ENCODE data around the gene SLAMF9.

The SLAMF9 gene

DNA sequence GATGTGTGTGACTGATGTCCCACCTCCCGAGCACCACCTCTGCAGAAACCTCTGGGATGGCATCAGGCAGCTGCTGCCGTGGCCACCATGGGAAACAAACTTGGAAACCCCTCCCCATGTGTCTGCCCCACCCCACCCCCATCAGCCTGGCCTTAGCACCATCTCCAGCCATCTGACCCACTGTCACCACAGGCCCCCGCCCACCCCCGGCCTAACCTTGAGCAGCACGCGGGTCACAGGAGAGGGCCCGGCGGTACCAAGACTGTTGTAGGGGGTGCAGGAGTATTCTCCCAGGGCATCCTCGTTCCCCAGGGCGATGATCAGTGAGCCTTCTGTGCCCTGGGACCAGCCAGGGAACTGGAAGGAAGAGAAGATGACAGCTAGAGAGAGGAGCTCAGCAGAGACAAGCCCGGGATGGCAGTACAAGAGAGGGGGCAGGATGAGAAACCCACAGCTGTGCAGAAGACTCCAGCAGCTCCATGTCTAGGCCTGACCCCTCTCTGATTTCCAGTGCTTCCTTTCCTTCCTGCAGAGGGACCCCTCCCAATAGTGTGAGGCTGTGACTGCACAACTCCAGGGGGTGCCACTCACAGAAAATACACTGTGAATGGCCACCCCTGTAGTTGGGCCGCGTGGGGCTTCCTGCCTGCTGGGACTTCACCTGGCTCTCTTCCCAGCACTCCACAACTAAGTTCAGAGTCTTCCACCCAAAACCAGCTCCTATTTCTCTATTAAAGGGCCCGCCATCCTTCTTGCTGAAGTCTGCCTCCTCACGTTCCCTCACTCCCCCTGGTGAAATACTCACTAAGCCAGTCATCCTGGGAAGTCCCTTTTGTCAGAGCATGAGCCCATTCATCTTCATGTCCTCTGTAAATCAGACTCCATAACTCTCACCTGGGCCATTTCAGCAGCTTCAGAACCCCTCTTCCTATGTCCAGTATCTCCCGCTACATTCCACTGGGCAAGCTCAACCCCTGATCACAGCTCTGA is 21.4 kb downstream of the SLAMF9 start:
- DNase-seq (ENCODE audit: low spot score), result no peak

GRCh38 chr1:159931795-159932173 is 22.3 kb downstream of the SLAMF9 start:
- DNase-seq (ENCODE audit: low spot score), result no peak

GRCh38 chr1:159931101-159931794 is 22.8 kb downstream of the SLAMF9 start:
- DNase-seq (ENCODE audit: low spot score), result no peak

GRCh38 chr1:159930634-159931033 is 23.4 kb downstream of the SLAMF9 start:
- no peak for DNase-seq (ENCODE audit: low spot score)

DNA sequence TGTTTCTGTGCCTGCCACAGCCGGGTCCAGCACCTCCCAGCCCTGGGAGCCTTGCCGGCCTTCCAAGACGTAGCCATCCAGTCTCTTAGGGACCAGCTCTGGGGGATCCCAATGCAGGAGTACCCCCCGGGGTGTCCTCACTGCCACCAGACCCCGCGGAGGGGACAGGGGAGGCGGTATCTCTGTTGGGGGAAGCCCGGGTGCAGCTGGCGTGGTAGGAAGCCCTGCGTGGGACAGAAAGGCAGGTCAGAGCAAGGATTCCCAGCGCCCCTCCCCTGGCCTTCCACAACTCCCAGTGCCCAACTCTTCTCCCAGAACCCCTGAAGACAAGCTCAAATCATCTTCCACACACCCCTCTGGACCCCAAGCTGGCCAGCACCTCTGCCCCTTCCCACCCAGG is 23.8 kb downstream of the SLAMF9 start:
- no peak for DNase-seq (ENCODE audit: low spot score)

GRCh38 chr1:159929155-159930051 is 24.6 kb downstream of the SLAMF9 start:
- DNase-seq (ENCODE audit: low spot score), result no peak

DNA sequence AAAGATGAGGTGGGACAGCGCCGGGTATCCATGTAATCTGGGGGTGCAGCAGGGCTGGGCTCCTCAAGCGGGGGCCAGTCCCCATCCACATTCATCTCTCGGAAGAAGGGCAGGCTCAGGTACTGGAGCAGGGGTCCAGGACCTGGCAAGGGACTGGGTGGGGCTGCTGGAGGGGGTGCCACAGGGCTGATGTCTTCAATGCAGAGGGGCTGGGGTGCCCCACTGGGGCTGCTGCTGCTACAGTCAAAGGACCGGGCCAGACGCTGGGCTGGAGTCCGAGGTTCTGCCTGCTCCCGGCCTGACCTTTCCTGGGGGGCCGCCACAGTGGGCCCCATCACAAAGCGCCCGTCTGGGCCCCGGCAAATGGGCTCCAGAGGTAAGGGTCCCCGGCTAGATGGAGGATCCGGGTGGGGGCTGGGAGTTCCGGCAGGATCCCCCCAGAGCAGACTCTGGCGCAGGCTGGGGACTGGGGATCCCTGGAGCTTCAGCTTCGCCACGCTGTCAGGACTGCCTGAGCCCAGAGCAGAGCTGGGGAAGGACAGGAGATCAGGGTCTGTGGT is 25.5 kb downstream of the SLAMF9 start:
- DNase-seq (ENCODE audit: low spot score), result no peak

GRCh38 chr1:159927849-159928431 is 26.1 kb downstream of the SLAMF9 start:
- DNase-seq (ENCODE audit: low spot score), result no peak

DNA sequence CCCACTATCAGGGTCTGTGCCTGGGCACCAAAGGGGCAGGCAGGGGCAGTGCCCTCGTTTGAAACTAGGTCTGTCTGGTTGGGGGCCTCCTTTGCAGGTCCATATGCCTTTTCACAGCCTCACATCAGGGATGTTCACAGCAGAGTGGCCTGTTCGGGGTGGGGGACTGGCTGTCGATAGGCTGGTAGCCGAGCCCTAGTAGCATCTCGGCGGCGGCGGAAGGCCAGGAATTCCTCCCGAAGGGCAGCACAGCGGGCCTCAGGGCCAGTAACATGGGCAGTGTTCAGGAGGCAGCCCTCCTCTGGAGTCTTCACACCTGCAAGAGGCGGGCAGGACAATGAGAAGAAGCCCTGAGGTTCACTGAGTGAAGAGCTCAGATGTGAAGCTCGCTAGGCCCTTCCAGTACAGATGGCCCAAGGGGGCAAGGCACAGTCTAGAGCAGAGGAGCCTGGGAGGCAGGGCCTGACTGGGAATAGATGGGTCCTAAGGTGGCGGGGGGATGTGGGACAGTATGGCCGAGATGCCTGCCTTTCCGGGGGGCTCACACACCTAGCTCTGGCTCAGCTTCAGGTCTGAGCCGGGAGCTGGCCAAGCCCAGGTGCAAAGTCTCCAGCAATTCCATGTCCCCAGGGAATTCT is 26.7 kb downstream of the SLAMF9 start:
- DNase-seq (ENCODE audit: low spot score), result no peak

GRCh38 chr1:159925719-159926078 is 28.3 kb downstream of the SLAMF9 start:
- DNase-seq (ENCODE audit: low spot score), result peak; percentile 44

- peak; percentile 86 for DNase-seq (ENCODE audit: low spot score)
Observed at GRCh38 chr1:159924791-159925718, 29.0 kb downstream of the SLAMF9 start, which contains the start of gene TAGLN2. Gene TAGLN2, minus strand, starts transcription at chr1:159925507. Its CDS starts 4,998 bp downstream, at chr1:159920509.

DNA sequence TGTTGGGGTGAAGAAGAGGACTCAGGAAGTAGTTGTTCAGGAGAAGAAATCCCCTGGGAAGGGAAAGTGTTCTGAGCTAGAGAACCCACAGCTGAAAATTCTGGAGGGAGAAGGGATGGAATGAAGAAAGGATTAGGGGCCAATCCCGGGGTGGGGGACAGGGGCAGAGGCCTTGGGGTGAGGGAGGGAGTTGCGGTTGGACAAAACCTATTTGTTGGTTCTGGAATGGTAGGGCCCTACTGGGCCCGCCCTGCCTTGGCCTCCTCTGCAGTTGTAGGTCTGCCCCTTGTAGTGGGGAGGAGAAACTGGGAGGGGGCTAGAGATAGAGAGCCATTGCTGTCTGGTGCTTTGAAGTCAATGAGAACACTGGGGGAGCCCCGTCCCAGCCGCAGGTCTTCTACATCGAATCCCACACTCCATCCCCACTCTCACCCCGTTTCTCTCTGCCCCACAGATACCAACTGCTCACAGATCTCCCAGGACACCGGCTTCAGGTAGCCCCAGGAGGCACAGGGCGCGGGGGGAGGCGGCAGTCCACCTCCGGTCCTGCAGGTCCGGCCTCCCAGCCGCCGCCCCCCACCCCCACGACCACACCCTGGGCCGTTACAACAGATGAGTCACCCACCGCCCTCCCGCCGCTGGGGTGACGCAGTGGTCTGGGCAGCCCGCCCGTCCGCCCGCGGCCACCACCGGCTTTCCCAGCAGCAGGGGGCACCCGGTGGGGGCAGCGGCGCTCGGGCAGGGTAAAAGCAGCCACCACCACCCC is 29.8 kb downstream of the SLAMF9 start:
- peak; percentile 85 for DNase-seq (ENCODE audit: low spot score)

GRCh38 chr1:159923203-159924024 is 30.6 kb downstream of the SLAMF9 start:
- DNase-seq (ENCODE audit: low spot score), result peak; percentile 20

- no peak for DNase-seq (ENCODE audit: low spot score)
Observed at GRCh38 chr1:159922511-159923202, 31.4 kb downstream of the SLAMF9 start.

DNA sequence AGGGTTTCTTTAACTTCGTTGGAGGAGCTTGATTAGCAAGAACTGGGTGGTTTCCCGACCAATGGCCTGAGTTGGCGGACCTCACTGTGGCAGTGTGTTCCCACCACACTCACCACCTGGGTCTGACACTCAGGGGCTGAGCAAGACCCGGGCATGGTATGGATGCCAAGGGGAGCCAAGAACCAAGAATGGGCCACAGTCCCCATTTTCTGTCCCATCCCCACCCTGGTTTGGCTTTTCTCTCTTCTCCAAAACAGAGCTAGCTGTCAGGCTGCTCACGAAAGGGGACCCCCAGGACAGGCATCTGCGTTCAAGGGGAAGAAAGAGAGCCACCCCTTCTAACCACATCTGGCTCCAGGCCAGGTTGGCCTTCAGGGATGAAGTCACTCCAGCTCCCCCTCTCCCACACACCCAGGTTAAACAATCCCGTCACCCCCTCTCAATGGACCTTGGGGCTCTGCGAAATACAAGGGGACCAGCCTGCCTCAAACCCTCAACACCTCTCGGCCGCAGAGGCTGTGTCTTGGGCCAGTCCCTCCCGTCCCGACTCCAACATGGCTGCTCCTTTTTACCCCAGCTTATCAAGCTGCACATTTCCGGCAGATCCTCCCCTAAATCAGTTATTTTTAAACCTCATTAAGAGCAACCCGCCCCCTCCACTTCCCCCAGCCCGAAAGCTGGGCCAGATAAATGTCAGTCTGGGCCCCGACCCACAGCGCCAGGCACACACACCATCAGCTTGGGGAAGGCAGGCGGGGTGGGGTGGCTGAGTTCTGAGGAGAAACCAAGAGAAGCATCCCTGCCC is 32.1 kb downstream of the SLAMF9 start:
- DNase-seq (ENCODE audit: low spot score), result no peak

DNA sequence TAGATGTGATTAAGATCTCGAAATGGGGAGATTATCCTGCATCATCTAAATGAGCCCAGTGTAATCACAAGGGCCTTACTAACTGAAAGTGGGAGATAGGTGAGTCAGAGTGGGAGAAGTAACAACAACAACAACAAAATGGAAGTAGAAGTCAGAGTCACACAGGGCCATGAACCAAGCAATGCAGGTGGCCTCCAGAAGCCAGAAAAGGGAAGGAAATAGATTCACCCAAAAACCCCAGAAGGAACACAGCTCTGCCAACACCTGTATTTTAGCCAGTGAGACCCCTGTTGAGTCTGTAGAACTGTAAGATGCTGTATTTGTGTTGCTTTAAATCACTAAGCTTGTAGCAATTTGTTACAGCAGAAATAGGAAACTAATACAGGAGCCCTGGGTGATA is 32.8 kb downstream of the SLAMF9 start:
- no peak for DNase-seq (ENCODE audit: low spot score)

DNA sequence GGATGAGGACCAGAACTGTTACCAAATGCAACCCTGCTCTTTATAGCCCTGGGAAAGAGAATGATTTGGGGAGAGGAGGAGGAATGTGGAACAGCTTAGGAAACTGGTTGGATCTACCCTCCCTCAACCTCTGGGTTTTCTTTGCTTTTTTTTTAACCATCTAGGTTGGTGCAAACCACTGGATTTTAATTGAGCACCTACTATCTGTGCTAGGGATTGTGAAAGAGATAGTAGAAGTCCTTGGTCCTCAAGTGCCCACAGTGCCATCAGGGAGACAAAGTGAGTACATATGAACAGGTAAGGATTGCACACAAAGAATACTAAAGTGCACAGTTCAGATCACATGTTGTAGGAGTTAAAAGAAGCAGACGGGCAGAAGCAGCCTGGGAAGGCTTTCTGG is 33.4 kb downstream of the SLAMF9 start:
- DNase-seq (ENCODE audit: low spot score), result no peak

All from RKO (cell line).